ENCODE measurements around the gene CHRNA1. TPM values are rescaled to one million over a fixed set of nuclear protein-coding genes. Genes with fewer than 3 reads are reported as not detected.

The CHRNA1 gene
- total and polyA plus RNA-seq, 9 of the 15 experiments (the other 6 are each of a cell fraction or from before 2014, with no cell fraction given): not detected

DNA sequence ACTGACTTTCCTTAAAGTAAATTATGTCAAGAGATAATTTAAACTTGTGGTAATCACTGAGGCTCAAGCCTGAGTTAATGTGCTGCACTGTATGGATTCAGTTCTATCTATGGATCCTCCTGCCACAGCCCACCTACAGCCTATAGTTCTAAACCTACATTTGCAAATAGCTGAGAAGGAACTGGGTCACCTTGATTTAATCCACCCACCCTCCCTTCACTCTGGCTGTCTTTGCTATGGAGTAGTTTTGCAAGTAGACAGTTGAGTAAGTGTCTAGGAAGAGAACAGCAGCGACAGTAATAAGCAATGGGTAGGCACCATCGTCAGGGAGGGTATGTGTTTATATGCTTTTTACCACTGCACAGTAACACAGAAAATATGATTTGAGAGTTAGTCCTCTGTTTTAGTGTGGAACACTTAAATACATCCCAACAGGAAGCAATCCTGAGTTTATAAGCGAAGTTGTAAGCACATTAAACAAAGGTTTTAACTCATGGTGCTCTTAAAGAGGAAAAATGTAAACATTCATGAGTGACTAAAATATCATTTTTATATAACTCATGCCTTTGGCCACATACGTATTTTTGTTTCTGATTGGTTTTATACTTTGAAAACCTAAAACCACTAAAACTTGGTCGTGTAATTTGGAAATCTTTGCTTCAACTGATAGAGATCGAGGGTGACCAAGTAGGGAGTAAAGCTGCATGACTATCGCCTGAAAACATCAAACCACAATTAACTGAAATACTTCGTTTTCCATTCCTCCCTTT, 36.3 kb upstream of the CHRNA1 start:
- H2AFZ ChIP-seq (ENCODE audit: low read depth, low read length): no peak overlapping the region
- CTCF ChIA-PET (ENCODE audit: low intra/inter-chr PET ratio): interaction anchor here (0.6 kb wide), 1 partner anchor 97 kb away, joined by 5 read pairs; no protein-coding TSS in a partner anchor
- no peaks in the 10 kb centered on the region for H3K9me1 ChIP-seq (ENCODE audit: control insufficient read depth, insufficient read depth, low read length)
- FAIRE-seq: no peak
- H3K79me2 ChIP-seq (ENCODE audit: control insufficient read depth, insufficient read depth, low read length): no peaks in the 10 kb centered on the region
- no TSS peak for BruUV-seq (replicated peaks)
- no peak for DNase-seq (ENCODE audit: extremely low read depth in 1 of 4, low spot score in 3 of 4)
- H3K9ac ChIP-seq (ENCODE audit: insufficient read depth in 1 of 2, low read depth in 2 of 2, low read length in 2 of 2): no peak overlapping the region
- in situ Hi-C loops (cut with MboI) (no loop called here), intact Hi-C loops (cut with micrococcal nuclease) (no loop called here)
- H3K9me3 ChIP-seq (replicated peaks; ENCODE audit: control insufficient read depth, insufficient read depth, low read depth, low read length): no peaks in the 10 kb centered on the region
- no peak overlapping the region for H3K4me2 ChIP-seq (ENCODE audit: insufficient read depth, low read length)
- POLR2A ChIA-PET: interaction anchor here (0.6 kb wide), 1 partner anchor 204 kb away, joined by 3 read pairs; no protein-coding TSS in a partner anchor
- H3K4me1 ChIP-seq (replicated peaks in 1 of 2; ENCODE audit: control insufficient read depth in 2 of 2, insufficient read depth in 2 of 2, low read length in 2 of 2): no peaks in the 10 kb centered on the region
- H3K4me3 ChIP-seq: no peak overlapping the region
- no peak overlapping the region for H3K27ac ChIP-seq (ENCODE audit: extremely low read depth, low read depth, low read length)
- WGBS (ENCODE audit: insufficient coverage, low coverage, missing lambda C conversion rate): 1% methylated on average over 8 of the region's 8 CpGs
- H4K20me1 ChIP-seq (replicated peaks; ENCODE audit: control insufficient read depth, insufficient read depth, low read length): no peaks in the 10 kb centered on the region
- no peaks in the 10 kb centered on the region for H3K36me3 ChIP-seq (ENCODE audit: control insufficient read depth, insufficient read depth, low read length)
- peaks cover 4 to 5% of the 10 kb centered on the region in 2 experiments; a peak in 3 of 5 replicates for H3K27me3 ChIP-seq (ENCODE audit: control insufficient read depth in 2 of 2, insufficient read depth in 2 of 2, low read length in 2 of 2)
- no peak for ATAC-seq
- TF ChIP-seq TRIM24 (IDR thresholded peaks at IDR 0.05): no peak
- TF ChIP-seq HES1 (IDR thresholded peaks at IDR 0.05; ENCODE audit: low read depth): no peak
- TF ChIP-seq L3MBTL2 (IDR thresholded peaks at IDR 0.05): no peak
- TF ChIP-seq, protein P1, sequence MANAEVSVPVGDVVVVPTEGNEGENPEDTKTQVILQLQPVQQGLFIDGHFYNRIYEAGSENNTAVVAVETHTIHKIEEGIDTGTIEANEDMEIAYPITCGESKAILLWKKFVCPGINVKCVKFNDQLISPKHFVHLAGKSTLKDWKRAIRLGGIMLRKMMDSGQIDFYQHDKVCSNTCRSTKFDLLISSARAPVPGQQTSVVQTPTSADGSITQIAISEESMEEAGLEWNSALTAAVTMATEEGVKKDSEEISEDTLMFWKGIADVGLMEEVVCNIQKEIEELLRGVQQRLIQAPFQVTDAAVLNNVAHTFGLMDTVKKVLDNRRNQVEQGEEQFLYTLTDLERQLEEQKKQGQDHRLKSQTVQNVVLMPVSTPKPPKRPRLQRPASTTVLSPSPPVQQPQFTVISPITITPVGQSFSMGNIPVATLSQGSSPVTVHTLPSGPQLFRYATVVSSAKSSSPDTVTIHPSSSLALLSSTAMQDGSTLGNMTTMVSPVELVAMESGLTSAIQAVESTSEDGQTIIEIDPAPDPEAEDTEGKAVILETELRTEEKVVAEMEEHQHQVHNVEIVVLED (CRISPR knock-in tag; IDR thresholded peaks at IDR 0.05): no peak
- TF ChIP-seq TBP (optimal IDR thresholded peaks at IDR 0.05; ENCODE audit: low read depth, low read length): no peak
- no peak for TF ChIP-seq RNF219 (CRISPR knock-in tag; IDR thresholded peaks at IDR 0.05)
- no peak for TF ChIP-seq CC2D1A (IDR thresholded peaks at IDR 0.05)
- TF ChIP-seq ZC3H11A (IDR thresholded peaks at IDR 0.05; ENCODE audit: low read depth, low read length): no peak
- TF ChIP-seq CHD1 (IDR thresholded peaks at IDR 0.05; ENCODE audit: low read length): no peak
- no peak for TF ChIP-seq CHD4 (IDR thresholded peaks at IDR 0.05; ENCODE audit: insufficient read depth, insufficient replicate concordance, low read depth, low read length, poor library complexity, severe bottlenecking)
- TF ChIP-seq, protein P2, sequence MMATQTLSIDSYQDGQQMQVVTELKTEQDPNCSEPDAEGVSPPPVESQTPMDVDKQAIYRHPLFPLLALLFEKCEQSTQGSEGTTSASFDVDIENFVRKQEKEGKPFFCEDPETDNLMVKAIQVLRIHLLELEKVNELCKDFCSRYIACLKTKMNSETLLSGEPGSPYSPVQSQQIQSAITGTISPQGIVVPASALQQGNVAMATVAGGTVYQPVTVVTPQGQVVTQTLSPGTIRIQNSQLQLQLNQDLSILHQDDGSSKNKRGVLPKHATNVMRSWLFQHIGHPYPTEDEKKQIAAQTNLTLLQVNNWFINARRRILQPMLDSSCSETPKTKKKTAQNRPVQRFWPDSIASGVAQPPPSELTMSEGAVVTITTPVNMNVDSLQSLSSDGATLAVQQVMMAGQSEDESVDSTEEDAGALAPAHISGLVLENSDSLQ (IDR thresholded peaks at IDR 0.05): no peak
- TF ChIP-seq, protein P3, sequence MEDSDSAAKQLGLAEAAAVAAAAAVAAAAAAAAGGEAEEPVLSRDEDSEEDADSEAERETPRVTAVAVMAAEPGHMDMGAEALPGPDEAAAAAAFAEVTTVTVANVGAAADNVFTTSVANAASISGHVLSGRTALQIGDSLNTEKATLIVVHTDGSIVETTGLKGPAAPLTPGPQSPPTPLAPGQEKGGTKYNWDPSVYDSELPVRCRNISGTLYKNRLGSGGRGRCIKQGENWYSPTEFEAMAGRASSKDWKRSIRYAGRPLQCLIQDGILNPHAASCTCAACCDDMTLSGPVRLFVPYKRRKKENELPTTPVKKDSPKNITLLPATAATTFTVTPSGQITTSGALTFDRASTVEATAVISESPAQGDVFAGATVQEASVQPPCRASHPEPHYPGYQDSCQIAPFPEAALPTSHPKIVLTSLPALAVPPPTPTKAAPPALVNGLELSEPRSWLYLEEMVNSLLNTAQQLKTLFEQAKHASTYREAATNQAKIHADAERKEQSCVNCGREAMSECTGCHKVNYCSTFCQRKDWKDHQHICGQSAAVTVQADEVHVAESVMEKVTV (CRISPR knock-in tag; IDR thresholded peaks at IDR 0.05): no peak
- no peak for TF ChIP-seq HEY1 (CRISPR knock-in tag; IDR thresholded peaks at IDR 0.05; ENCODE audit: borderline replicate concordance)
- TF ChIP-seq ERF (CRISPR knock-in tag; IDR thresholded peaks at IDR 0.05): no peak

Measured in K562 (cell line).